ENCODE measurements around the gene HSFX3.
"Not testable (repeated sequence)": the region's sequence is repeated elsewhere in the genome, so short reads cannot be mapped to it uniquely, and the experiment has no call there.

DNA sequence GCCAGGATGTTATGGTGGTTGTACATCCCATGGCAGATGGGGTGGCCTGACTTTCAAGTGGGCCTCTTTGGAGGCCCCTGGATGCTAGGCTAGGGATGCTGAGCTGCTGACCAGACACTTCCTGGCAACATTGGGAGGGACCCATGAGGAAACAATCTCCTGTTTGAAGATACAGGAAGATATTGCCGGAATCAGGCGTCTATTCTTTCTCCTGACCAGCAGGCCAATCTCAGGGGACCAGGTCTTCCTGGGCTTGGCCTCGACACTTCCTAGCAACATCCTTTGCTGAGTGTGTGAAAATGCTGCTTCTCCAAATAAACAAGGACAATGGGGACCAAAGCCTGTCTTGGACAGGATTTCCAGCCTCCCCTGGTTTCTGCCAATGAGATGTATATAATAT is 1.9 kb downstream of the HSFX3 start:
- TF ChIP-seq, protein P1, sequence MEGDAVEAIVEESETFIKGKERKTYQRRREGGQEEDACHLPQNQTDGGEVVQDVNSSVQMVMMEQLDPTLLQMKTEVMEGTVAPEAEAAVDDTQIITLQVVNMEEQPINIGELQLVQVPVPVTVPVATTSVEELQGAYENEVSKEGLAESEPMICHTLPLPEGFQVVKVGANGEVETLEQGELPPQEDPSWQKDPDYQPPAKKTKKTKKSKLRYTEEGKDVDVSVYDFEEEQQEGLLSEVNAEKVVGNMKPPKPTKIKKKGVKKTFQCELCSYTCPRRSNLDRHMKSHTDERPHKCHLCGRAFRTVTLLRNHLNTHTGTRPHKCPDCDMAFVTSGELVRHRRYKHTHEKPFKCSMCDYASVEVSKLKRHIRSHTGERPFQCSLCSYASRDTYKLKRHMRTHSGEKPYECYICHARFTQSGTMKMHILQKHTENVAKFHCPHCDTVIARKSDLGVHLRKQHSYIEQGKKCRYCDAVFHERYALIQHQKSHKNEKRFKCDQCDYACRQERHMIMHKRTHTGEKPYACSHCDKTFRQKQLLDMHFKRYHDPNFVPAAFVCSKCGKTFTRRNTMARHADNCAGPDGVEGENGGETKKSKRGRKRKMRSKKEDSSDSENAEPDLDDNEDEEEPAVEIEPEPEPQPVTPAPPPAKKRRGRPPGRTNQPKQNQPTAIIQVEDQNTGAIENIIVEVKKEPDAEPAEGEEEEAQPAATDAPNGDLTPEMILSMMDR (conservative IDR thresholded peaks at IDR 0.05; ENCODE audit: low read length): not testable (repeated sequence)
- not testable (repeated sequence) for TF ChIP-seq EZH2phosphoT487 (IDR thresholded peaks at IDR 0.05; ENCODE audit: borderline replicate concordance, low read depth, low read length)

Measured in OCI-LY7 (cell line).